RPMI7951 (cell line): Measurements from ENCODE around the gene UBASH3A. TPM values are rescaled to one million over a fixed set of nuclear protein-coding genes. Genes with fewer than 3 reads are reported as not detected.

ENCODE experiments used
- DNase-seq: peaks from one replicate; pipeline ENCODE4 v3.0.0-alpha.2; 2012; ENCODE audit warnings: low read depth
- total RNA-seq: library from RNA; depleted of rRNA; stranded (reverse); fragments of >200 nt; shearing (Covaris generic); gene quantifications from 2 replicates; pipeline ENCODE4 v1.2.3, GENCODE V29; 2014; rRNA removed

Gene UBASH3A
- total RNA-seq, 1 experiment from 2014 or later: not detected

GRCh38 chr21:42489006-42489563, 85.4 kb downstream of the UBASH3A start:
- no peak for DNase-seq

GRCh38 chr21:42489991-42490390, 86.3 kb downstream of the UBASH3A start:
- no peak for DNase-seq

GRCh38 chr21:42490720-42491119, 87.0 kb downstream of the UBASH3A start:
- DNase-seq: no peak

GRCh38 chr21:42491328-42491727, 87.6 kb downstream of the UBASH3A start:
- no peak for DNase-seq

- no peak for DNase-seq
Measured at GRCh38 chr21:42492201-42492600, 88.5 kb downstream of the UBASH3A start.

GRCh38 chr21:42493109-42494060, 89.7 kb downstream of the UBASH3A start:
- DNase-seq: no peak

- no peak for DNase-seq
Measured at GRCh38 chr21:42495027-42495426, 91.3 kb downstream of the UBASH3A start.

GRCh38 chr21:42495765-42496119, 92.0 kb downstream of the UBASH3A start:
- peak; percentile 13 for DNase-seq

GRCh38 chr21:42496120-42496838, 92.6 kb downstream of the UBASH3A start, which contains the start of gene RSPH1:
TSS of gene RSPH1 (minus strand) at chr21:42496224. CDS start at chr21:42496186, 38 bp downstream.
- peak; percentile 95 for DNase-seq

- no peak for DNase-seq
Measured at GRCh38 chr21:42496839-42497202, 93.1 kb downstream of the UBASH3A start.

Other genes with a start within 250 kb of the UBASH3A start
- not detected in 2 replicates for gene ABCG1, start 184.8 kb upstream of the UBASH3A start, total RNA-seq
- gene TFF3, start 88.5 kb upstream of the UBASH3A start, total RNA-seq: 0.29 and 2.6 TPM in 2 replicates
- not detected in 2 replicates for gene TFF2, start 52.9 kb upstream of the UBASH3A start, total RNA-seq
- not detected in 2 replicates for gene TFF1, start 37.4 kb upstream of the UBASH3A start, total RNA-seq
- not detected in 2 replicates for gene TMPRSS3, start 7.8 kb upstream of the UBASH3A start, total RNA-seq
- gene RSPH1, start 92.3 kb downstream of the UBASH3A start, total RNA-seq: 0.12 TPM in 1 of 2 replicates, not detected in the other
- 0.24 TPM in 1 of 2 replicates, not detected in the other for gene SLC37A1, start 110.0 kb downstream of the UBASH3A start, total RNA-seq
- not detected in 2 replicates for gene PDE9A, start 249.7 kb downstream of the UBASH3A start, total RNA-seq